M059J (cell line): ENCODE measurements around the gene MZB1. TPM values are rescaled to one million over a fixed set of nuclear protein-coding genes. Genes with fewer than 3 reads are reported as not detected.

Experiments used
- DNase-seq: peaks from one replicate; pipeline ENCODE4 v3.0.0-alpha.2; 2012; ENCODE audit warnings: low read depth
- total RNA-seq: library from RNA; depleted of rRNA; stranded (reverse); fragments of >200 nt; shearing (Covaris generic); gene quantifications from 2 replicates; pipeline ENCODE4 v1.2.3, GENCODE V29; 2014; rRNA removed

The MZB1 gene, protein sequence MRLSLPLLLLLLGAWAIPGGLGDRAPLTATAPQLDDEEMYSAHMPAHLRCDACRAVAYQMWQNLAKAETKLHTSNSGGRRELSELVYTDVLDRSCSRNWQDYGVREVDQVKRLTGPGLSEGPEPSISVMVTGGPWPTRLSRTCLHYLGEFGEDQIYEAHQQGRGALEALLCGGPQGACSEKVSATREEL
- total RNA-seq, result not detected in 2 replicates

DNA sequence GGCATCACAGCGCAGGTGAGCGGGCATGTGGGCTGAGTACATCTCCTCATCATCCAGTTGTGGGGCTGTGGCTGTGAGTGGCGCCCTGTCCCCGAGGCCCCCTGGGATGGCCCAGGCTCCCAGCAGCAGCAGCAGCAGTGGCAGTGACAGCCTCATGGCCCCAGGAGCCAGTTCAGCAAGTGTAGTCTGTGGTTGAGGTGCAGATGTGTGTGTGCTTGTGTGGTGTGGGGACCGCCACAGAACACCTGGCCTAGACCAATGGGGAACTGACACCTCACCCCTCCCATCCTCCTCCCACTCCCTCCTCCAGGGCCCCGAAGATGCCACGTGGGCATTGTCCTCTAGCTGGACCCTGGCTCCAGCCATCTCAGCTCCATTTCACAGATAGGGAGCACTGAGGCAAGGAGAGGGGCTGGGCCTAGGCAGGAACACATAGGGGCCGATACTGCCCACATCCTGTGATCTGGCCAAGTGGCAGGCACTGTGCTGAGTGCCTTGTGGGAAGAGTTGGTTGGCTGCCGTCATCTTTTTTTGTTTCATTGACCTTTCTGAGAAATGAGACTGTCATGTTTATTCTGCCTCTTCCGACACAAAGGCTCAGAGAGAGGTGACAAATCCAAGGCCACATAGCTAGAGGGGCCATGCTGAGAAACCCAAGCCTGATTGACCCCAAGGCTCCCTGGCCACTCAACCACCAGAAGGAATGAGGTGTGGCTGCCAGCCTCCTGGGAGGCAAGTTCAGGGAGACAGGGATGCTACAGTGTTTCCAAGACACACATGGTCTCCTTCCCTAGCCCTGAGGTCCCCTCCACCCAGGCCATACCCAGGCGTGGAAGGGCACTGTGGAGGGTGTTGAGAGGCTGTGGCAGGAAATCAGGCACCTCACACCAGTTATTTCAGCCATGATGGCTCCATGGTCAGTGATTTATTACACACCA is at the start of gene MZB1:
Gene MZB1 (minus strand): TSS at position 213 of the 938 bp plus-strand sequence. CDS start 57 bp downstream, at position 156.
- no peak for DNase-seq

DNA sequence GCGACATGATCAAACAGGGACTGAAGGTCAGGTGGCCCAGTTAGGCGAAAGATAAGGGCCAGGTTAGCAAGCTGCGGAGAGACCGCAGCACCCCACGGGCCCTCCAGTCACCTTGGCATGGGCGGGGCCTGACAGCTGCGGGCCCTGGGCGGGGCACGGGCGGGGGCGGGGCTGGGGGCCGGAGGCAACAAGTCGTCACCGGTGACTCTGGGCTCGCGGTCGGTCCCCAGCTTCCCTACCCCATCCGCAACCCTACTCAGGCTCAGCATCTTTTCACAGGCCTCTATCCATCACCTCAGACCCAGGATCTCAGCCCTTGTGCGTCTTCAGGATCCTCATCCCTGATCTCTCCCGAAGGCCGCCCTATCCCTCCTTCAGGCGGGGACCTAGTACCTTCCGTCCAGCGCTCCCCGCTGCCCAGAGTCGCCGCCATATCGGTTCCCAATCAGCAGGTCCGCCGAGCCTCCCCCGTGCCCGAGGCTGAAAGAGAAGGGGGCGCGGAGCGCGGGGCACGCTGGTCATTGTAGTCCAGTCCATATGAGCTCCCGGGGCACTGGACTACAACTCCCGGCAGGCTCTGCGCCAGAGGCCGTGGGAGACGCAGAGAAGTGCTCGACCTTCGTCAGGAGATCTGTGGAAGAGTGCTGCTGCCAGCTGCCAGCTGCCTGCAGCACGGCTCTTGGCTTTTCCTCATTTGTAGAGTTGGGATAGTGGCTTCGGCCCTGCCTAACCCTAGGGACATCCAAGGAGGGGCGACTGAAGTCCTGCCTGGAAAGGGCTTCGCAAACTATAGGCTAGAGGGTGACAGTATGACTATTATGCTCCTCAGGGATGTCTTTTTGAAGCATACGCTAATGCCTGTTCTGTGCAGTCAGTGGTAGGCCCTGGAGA is 49.5 kb upstream of the MZB1 start, which contains the start of gene DNAJC18:
Gene DNAJC18 (minus strand): TSS at position 513 of the 891 bp plus-strand sequence. CDS start 80 bp downstream, at position 433.
- peak; percentile 87 for DNase-seq

DNA sequence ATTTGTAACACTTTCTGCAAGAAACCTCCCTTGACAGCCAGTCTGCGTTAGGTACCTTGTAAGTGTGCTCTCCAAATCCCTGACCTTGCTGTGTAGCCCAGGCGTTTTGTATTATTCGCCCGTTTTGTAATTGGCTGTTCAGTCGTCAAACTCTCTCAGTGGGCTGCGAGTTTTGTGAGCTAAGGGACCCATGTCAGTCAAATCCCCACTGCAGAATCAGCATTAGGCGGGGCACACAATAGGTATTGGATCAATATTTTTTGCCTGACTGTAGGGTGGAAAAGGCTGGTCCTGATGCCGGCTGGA is 48.9 kb upstream of the MZB1 start:
- DNase-seq, result no peak

DNA sequence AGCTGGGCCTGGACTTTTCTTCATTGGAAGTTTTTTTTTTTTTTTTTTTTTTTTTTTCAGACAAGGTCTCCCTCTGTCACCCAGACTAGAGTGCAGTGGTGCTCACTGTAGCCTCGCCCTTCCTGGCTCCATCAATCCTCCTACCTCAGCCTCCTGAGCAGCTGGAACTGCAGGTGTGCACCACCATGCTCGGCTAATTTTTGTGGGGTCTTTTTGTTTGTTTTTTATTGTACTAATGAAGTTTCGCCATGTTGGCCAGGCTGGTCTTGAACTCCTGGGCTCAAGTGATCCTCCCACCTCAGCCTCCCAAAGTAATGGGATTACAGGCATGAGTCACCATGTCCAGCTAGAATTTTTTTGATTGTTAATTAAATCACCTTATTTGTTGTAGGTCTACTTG is 46.0 kb upstream of the MZB1 start:
- DNase-seq, result no peak

DNA sequence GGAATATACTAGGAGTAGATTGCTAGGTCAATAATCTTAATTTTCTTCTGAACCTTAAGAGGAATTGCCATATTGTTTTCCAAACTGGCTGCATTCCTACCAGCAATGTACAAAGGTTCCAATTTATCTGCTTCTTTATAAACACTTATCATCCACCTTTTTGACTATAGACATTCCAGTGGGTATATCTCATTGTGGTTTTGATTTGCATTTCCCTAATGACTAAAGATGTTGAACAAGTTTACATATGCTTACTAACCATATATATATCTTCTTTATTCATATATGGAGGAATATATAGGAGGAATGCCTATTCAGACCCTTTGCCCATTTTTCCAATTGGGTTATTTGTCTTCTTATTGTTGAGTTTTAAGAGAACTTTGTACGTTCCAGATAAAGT is 42.0 kb upstream of the MZB1 start:
- no peak for DNase-seq

DNA sequence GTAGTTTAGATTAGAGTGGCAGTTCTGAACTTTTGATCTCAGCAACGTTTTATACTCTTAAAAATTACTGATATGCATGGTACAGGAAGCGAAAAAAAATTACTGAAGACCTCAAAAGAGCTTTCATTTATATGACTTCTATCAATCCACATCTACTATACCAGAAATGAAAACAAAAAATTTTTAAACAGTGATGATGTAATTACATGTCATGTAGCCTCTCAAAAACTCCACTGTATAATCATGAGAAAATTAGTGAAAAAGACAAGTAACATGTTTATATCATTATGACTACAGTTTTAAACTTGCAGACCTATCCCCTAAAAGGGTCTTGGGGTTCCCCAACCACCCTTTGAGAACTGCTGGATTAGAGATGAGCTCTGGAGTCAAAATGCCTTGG is 40.3 kb upstream of the MZB1 start:
- no peak for DNase-seq

DNA sequence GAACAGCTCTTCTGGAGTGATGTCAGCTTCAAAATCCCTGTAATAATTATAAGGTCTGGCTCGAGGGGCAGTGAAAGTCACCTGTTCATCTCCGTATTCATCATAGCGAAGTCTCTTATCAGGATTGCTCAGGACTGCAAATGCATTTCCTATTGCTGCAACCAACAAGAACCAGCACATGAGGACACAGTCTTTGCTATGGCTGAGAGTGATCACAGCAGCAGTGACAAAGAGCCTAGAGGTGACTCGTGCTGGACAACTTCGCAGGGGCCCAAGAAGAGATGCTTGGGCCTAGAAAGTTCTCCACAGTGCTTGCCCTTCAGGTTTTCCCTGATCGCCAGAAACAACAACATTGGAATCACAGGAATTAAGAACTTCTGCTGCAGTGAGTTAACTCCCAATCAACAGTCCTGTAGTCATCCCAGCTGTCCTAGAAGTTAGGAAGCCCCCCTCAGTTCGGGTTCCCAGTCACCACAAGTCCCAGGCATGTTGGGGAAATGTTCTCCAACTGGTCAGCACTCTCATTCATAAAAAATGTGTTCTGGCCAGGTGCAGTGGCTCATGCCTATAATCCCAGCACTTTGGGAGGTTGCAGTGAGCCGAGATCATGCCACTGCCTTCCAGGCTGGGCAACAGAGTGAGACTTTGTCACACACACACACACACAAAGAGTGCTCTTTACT is 36.6 kb upstream of the MZB1 start:
- DNase-seq, result no peak

DNA sequence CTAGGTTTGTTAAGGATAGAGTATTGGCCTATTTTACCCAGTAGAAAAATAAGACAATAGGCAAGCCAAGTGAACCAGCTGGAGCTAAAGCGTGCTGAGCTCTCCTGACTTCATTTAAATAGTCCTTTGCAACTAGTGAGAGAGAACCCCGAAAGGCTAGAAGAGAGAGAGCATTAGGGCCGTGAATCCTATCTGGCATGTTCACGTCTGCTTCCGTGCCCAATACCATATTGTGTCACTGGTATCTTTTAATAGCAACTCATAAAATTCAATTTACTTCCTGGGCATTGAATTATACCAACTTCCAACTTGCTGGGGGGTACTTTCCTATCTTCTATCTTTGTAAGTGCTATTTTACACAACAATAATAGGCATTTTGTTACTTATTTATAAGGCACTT is 35.8 kb upstream of the MZB1 start:
- no peak for DNase-seq

DNA sequence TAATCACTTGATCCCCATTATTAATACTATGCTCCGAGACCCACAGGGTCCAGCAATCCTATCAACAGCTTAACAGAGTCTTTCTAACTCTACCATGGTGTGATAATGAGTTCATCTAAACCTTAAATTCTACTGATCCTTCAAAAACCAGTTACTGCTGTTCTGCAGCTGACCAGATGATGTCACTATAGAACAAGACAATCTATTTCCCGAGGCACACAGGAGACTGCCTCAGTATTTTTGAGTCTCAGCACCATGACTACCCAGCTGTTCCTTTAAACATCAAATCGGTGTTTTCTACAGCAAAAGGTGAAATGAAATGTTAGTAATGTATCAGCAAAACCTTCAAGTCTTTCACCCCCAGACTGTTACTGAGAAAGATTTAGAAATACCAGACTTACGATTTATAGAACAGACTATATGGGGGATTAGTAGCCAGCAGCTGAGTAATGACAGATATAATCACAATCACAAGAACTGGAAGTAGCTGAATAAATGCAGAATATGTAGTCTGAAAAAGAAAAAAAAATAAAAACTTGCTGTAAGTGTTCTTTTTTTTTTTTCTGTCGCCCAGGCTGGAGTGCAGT is 32.7 kb upstream of the MZB1 start:
- DNase-seq, result peak; percentile 72

DNA sequence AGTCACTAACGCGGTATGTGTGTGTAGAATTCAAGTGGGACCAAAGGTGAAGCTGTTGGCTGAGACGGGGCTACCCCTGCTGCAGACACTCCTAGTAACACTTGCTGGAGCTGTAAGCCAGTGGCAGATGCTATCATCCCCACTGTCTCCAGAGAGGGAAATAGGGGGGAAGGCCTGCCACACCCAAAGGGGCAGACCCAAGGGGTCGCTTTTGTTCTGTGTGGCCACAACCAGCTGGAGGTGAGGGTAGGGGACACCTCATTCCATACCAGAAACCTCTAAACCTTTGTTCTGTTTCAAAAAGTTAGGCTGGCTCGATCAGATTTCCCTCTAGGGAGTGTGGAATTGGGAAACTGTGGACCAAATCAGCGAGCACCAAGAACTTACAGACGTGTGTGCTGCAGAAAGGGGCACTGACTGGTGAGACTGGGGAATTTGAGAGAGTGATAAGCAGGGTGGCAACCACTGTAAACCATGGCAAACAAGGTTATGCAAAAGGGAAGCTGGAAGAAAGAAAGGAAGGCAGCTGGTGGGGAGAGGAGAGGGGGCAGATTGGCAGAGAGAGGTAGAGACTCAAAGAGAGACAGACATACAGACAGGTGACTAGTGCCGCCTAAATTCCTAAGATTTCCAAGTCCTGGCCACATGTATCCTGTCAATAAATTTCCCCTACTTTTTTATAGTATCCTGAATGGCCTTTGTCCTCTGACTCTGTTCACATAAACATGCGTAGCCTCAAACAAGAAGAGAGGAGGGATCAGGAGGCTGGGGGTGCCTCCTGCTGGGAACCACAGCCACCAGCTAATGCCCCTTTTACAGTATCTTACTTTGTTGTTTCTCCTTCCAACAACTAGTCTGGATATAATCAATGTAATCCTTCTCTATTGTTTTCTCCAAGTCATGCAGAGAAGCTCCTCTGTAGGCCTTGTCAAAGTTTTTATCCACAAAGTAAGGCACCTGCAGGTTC is 29.8 kb upstream of the MZB1 start:
- DNase-seq, result no peak

DNA sequence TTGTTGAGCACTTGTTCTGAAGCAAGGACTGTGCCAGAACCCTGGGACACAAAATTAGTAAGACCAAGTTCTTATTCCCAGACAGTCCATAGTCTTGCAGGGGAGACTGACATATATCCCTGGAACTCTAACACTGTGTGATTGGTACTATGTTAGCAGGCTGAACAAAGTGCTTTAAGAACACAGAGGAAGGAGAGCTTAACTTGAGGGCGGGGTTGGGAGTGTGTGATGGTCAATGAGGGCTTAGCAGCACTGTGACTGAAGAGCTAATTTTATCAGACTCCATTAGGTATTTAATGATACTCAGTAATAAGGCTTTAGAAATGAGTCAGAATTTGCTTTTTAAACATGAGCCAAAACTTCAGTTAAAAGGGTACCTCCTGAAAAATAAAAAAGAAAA is 29.1 kb upstream of the MZB1 start:
- DNase-seq, result no peak

DNA sequence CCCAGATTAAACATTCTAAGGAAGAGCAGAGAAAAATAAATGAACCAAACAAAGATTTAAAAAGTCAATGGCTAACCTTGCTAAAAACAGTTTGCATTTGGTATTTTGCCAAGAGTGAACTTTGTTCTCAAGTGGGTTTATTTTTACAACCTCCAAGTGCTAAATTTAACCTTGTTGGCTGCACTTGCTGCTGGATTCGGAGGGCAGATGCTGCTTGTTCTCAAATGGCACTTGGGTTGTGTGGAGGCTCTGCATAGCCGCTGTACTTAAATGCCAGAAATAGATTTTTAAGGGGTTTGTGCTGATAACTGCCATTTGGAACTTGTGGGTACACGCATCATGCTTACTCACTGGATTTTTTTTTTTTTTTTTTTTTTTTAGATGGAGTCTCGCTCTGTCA is 27.5 kb upstream of the MZB1 start:
- DNase-seq, result peak; percentile 40

DNA sequence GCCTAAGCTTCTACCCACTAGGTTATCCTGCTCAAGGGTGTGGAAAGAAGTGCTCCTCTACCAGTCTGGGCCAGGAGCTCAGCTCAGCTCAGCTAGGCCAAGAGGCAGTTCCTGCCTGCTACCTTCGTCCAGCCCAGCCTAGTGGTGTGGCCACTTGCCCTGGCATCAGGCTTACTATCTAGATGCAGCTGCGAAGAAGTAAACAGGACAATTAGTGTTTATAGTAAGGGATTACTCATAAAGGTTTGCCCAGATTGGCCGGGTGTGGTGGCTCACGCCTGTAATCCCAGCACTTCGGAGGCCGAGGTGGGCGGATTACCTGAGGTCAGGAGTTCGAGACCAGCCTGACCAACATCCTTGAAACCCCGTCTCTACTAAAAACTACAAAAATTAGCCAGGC is 26.9 kb upstream of the MZB1 start:
- peak; percentile 47 for DNase-seq

DNA sequence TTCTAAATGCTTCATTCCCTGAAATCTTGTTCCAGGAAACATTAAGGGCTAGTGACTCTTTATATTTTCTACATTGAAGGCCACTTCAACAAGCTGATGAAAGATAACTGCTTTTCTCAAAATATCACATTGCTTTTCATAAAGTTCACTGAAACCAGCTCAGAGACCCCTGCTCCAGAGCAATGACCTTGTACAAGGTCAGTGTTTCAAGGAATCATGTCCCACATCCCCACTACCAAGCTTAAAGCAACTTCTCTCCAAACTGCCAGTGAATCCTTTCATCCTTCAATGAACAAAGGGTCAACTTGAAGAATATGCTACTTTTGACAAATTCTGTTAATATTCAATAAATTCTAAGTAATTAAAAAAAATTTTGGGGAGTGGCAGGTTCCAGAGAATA is 26.2 kb upstream of the MZB1 start:
- no peak for DNase-seq

DNA sequence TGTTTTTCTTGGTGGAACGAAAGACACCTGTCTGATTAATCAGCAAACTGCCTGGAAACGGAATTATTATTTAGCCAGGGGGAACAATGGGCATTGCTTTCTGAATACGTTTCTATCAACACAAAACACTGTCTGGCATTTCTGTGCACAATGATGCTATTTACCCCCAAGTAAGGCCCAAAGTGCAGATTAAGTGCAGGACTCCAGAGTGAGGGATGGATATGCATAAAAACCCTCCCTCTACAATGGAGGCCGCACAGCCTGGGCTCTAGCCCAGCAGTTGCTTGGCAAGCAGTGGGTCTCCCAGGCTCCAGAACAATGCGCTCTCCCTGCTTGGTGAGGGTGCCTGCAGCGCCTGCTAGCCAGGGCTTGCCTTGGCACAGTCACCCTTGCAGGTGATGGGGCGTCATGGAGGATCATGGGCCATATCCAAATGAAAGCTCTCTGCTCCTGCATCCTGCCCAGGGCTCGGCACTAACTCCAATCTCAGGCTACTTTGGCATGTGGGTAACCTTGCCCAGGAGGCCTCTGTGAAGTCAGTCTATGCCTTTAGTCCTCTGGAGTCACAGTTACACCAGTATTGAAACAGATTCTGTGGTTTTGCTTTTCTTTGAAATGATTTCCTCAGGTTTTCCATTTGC is 25.6 kb upstream of the MZB1 start:
- DNase-seq, result no peak

DNA sequence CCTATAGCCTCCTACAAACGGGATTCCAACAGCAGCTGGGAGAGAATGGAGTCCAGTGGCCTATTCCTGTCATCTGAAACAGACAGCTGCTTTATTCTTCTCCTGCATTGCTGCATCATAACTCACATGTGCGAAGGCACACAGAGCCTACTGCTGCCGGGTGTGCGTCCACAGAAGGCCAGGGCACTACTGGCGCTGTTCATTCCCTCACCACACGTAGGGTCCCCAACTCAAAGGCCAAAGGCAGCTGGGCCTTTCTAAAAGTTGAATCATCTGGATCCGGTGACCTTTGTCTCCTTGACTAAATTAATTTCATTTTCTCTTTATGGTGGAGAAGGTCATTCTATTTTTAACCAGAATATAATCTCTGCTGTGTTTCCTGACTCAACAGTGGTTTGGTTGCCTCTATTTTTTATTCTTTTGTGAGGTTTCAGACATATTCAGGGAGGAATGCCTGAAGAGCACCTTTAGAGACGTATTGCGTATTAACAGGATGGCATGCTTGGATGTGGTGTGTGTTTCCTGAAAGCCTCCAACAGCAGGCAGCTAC is 24.9 kb upstream of the MZB1 start:
- DNase-seq, result no peak

DNA sequence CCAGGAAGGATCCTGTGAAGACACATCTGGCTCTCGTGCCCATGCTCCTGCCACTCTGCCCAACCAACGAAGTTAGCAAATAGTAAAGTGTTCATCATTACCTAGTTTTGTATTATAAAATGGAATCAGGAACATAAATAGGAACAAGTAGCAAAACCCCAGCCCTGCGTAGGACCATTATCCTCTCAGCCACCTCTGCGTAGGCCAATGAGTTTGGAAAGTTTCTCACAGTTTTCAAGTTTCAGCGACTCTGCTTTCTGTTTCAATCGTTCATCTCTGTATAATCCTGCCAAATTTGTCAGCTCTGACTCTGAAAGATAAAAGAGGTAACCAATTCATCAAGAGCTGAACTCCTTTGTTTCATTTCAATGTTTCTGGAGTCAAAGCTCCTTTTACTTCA is 24.2 kb upstream of the MZB1 start:
- DNase-seq, result no peak

DNA sequence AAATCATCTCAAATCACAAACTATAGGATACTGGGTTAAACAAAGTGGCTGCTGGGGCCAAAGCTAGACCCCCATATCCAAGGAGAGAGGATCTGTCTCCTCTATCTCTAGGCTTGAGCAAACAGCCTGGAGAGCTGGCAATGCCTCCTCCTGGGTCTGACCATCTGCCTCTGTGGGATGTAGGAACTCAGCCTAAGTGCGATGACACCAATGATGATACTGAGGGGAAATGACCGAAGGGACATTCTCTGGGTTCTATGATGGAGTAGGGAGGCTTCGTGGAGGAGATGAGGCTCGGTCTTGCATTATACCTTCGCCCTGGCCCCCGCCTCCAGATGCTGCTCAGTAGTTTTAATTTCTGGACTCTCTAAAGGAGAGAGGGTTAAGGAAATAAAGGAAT is 23.4 kb upstream of the MZB1 start:
- no peak for DNase-seq
